Left ventricle myocardium superior (tissue), 1 donor: Measurements from ENCODE around the gene INAFM1. TPM values are rescaled to one million over a fixed set of nuclear protein-coding genes. Genes with fewer than 3 reads are reported as not detected.
"Not testable (repeated sequence)": the region's sequence is repeated elsewhere in the genome, so short reads cannot be mapped to it uniquely, and the experiment has no call there.

Experiments
- ATAC-seq: fragments of 200-7000 bp; cut with Tn5 transposase; one replicate; pipeline ENCODE4 v1.9.1; 2020; ENCODE audit warnings: mild to moderate bottlenecking, moderate library complexity
- DNase-seq: peaks from one replicate; pipeline ENCODE4 v3.0.0-alpha.2; 2020
- intact Hi-C: fragments of 100-400 bp; cut with micrococcal nuclease; formaldehyde crosslinking; loops from one replicate; pipeline ENCODE4 v1.11.0; 2022
- total RNA-seq: library from RNA; stranded (reverse); fragmentation: NEBNext Ultra II Directional; extraction: Animal tissue kit (Norgen Biotek cat#: 25700); gene quantifications from one replicate; pipeline ENCODE4 v1.2.1, GENCODE V29; 2021
- donor health status: DM: no; HTN: yes; CAD: no; lungs with severe emphysema.

The INAFM1 gene
- total RNA-seq, 1 donor from 2014 or later = 12.7 TPM

DNA sequence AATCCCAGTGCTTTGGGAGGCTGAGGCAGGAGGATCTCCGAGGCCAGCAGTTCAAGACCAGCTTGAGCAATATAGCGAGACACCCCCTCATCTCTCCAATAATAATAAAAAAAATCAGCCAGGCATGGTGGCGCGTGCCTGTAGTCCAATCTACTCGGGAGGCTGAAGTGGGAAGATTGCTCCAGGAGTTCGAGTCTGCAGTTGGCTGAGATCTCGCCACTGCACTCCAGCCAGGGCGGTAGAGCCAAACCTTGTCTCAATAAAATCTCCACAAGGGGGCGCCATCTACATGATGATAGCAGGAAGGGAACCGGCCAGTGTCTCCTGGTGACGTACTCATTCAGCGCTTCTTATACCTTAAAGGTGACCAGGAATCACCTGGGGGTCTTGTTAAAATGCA, 21.4 kb downstream of the INAFM1 start:
- DNase-seq (peak; percentile 52), ATAC-seq (peak; percentile 86)
- intact Hi-C loops = no loop called here

DNA sequence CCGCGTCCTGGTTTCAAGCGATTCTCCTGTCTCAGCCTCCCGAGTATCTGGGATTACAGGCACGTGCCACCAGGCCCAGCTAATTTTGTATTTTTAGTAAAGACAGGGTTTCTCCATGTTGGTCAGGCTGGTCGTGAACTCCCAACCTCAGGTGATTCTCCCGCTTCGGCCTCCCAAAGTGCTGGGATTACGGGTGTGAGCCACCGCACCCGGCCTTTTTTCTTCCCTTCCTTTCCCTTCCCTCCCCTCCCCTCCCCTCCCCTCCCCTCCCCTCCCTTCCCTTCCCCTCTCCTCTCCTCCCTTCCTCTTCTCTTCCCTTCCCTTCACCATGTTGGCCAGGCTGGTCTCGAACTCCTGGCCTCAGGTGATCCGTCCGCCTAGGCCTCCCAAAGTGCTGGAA, 26.2 kb downstream of the INAFM1 start:
- intact Hi-C loops, DNase-seq, ATAC-seq: not testable (repeated sequence)

DNA sequence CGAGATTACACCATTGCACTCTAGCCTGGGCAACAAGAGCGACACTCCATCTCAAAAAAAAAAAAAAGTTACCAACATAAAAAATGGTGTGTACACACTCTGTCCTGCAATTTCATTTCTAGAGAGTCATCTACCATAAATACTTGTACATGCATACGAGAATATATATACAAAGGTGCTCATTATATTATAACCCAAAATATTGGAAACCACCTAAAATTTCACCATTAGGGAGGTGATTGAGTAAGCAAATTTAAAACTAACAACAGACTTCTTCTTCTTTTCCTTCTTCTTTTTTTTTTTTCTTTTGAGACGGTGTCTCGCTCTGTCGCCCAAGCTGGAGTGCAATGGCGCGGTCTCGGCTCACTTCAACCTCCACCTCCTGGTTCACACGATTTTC, 27.6 kb downstream of the INAFM1 start:
- ATAC-seq (no peak), DNase-seq (no peak)
- intact Hi-C loops = no loop called here

DNA sequence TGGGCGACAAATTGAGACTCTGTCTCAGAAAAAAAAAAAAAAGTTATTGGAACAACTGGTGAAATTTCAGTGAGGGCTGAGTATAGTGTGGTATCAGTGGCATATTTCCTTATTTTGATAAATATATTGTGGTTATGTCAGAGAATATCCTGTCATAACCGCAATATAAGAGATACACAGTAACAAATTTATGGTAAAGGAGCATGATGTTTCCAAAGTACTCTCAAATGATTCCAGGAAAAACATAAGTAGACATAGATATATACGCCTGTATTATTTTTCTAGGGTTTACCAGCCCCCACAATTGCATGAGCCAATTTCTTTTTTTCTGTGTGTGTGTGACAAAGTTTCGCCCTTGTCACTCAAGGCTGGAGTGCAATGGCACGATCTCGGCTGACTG, 29.3 kb downstream of the INAFM1 start:
- ATAC-seq = no peak
- DNase-seq = no peak
- intact Hi-C loops = no loop called here

DNA sequence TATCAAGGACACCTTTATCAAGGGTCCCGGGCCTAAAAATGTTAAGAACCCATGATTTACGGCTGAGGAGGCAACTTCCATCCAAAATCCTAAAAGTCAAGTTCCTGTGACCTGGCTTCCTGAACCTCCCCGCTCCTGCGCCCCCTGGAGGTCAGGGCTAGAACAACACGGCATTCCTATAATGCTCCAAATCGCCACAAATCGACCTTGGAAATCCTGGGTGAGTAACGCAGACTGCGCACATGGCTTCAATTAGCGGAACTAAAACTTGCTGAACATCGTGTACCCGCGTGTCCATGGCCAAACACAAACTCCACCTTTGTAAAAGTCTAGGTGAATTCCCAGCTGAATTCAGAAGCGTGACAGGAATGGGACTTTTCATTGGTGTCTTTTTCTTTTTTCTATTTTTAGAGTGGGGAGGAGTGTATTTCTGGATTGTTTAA, 30.6 kb downstream of the INAFM1 start:
- DNase-seq (peak; percentile 75), ATAC-seq (peak; percentile 49)
- intact Hi-C loops = no loop called here

DNA sequence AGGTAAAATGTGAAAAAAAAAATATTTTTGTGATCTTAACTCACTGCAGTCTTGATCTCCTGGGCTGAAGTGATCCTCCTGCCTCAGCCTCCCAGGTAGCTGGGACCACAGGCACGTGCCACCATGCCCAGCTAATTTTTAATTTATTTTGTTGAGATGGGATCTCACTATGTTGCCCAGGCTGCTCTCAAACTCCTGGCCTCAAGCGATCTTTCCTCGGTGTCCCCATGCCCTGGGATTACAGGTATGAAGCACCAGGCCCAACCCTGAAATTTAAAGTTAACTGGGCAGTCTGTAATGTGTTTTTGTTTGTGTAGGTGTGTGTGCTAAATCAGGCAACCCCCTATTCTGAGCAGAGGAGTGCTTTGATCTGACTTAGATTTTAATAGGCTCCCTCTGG, 31.6 kb downstream of the INAFM1 start:
- no peak for ATAC-seq
- intact Hi-C loops = no loop called here
- DNase-seq = no peak

DNA sequence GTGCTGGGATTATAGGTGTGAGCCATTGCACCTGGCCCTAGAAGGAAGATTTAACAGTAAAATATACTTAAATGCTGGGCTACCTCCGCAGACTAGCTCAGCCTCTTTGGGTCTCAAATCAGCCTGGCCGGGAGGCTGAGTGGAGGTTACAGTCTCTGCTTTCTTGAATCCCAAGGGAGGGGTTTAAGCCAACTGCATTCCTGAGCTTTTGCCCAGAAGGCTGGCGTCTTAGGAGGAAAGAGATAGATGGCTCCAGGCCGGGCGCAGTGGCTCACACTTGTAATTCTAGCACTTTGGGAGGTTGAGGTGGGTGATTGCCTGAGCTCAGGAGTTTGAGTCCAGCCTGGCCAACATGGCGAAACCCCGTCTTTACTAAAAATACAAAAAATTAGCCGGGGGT, 34.4 kb downstream of the INAFM1 start:
- no peak for ATAC-seq
- intact Hi-C loops = no loop called here
- no peak for DNase-seq

DNA sequence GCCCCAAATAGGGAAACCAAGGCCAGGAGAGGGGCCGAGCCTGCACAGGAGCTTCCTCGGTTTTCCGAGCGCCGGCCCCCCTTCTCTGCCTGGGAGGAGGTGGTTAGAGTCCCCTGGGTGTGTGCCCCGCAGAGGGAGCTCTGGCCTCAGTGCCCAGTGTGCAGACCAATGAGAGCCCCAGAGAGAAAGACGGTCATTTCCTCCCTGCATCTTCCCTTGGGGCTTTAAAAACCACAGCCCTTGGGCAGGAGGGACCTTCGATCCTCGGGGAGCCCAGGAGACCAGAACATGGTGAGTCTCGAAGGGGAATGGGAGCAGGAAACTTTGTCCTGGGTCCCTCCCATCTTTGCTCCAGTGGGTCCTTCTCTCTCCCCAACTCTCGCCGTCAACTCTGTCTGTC, 34.9 kb downstream of the INAFM1 start, which contains the start of gene C5AR1:
Gene C5AR1, plus strand, starts transcription at position 254 of the 400 bp plus-strand sequence. Its CDS starts 35 bp downstream, at position 289.
- intact Hi-C loops = no loop called here
- DNase-seq (peak; percentile 59), ATAC-seq (peak; percentile 70)

DNA sequence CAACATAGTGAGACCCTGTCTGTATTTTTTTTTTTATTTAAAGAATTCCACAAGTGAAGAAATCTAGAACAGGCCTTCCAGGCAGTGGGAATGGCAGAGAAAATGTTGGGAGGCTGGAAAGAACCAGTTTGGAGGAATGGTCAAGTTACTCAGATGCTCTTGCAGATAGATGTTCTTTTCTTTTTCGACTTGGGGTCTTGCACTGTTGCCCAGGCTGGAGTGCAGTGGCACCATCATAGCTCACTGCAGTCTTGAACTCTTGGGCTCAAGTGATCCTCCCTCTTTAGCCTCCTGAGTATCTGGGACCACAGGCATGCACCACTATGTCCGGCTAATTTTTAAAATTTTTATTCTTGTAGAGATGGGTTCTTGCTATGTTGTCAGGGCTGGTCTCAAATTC, 35.6 kb downstream of the INAFM1 start:
- intact Hi-C loops = no loop called here

DNA sequence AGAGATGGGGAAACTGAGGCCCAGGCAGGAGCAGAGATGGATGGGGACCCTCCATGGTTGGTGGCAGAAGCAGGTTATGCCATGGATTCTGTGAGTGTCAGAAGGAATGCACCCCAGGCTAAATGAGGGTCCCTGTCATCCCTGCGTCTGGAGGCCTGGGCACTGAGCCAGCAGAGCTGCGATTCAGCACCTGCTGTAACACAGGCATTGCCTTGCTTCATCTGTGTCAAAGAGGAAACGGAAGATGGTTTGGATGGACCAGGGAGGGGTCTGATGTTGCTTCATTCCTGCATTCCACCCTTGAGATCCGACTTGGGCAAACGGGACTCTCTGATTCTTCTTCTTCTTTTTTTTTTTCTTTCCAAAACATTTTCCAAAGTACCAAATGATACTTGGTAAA, 36.1 kb downstream of the INAFM1 start:
- peak; percentile 49 for ATAC-seq
- intact Hi-C loops = no loop called here
- DNase-seq = peak; percentile 74

More for the DNA sequence above, 35.6 kb downstream of the INAFM1 start:
- ATAC-seq = no peak
- DNase-seq = no peak

DNA sequence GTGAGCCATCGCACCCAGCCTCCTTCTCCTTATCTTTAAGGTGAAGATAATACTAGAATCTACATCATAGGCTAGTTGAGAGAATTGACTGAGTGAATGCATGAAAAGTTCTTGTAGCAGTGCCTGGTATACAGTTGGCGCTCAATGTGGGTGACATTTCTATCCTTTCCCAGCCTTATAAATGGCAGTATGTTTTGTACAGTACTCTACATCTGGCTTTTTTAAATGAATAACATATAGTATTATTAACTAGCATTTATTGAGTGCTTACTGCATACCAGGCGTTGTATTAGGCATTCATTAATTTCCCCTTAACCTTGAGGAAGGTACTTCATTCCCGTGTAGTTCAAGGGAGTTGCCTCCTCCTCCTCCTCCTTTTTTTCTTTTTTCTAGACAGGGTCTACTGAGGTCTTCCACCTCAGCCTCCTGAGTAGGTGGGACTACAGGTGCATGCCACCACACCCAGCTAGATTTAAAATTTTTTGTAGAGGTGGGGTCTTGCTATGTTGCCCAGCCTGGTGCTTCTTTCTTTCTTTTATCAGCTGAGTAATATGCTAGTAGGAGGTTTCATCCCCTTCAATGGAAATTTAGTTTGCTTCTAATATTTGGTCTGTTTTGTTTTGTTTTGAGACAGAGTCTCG, 37.8 kb downstream of the INAFM1 start:
- ATAC-seq = no peak

DNA sequence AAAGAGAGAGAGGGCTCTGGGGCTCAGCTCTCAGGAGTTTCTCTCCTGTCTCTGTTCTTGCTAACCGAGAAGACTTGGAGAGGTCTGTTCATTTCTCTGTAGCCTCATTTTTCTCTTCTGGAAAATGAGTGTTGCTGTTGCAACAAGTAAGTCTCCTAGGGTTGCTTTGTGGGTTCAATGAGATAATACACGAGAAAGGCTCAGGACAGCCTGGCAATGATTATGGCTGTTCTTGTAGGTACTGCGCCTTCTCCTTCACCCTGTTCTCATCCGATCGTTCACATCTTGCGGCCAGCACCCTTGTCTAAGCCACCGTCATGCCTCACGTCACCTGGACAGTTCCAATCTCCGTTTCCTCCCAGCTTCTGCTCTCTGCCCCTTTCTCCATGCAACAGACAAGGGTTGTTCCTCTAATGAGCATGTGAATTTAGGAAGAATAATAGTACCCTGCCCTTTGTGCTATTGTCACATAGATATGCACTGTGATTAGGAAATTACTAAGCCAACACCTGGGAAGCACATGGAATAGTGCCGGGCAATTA, 39.1 kb downstream of the INAFM1 start:
- ATAC-seq = no peak
- intact Hi-C loops = no loop called here
- DNase-seq = no peak

More for the DNA sequence above, 37.8 kb downstream of the INAFM1 start:
- no peak for DNase-seq
- intact Hi-C loops = no loop called here

DNA sequence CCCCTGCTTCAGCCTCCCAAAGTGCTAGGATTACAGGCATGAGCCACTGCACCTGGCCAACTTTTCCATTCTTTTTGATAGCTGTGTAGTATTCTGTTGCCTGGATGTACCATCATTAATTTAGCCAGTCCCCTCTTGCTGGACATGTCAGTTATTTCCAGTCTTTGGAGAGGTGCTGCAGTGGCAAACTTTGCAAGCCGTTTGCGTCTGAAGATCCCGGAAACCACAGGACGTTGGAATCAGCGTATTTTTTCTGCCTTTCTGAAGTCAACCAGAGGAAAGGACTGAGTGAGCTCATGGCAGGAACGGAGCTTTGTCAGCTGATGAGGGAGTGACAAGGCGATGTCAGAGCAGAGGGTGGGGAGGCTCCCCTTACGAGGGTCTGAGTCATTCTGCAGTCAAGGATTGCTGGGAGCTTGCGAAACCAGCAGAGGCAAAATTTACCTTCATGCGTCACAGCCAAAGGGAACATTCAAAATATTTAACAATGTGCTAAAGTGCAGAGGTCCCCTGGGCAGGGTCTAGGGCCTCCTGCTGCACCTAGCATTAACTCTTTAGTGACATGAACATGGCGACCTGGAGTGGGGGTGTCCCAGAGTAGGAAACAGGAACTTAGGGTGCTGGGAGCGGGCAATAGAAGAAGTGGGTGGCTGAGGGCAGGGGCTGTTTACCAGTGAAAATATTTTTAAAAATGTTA, 40.6 kb downstream of the INAFM1 start:
- ATAC-seq (peak; percentile 90), DNase-seq (peak; percentile 56)
- intact Hi-C loops = no loop called here

DNA sequence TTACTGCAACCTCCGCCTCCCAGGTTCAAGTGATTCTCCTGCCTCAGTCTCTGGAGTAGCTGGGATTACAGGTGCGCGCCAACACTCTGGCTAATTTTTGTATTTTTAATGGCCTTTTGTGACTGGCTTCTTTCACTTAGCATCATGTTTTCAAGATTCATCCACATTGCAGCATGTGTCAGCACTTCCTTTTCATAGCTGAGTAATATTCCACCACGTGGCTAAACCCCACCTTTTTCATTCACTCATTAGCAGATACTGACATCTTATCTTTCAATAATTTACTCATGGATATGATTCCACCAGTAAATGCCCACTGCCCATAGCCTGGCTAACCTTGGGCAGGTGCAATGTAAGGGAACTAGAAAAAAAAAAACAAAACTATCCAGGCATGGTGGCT, 41.8 kb downstream of the INAFM1 start:
- intact Hi-C loops = no loop called here
- no peak for ATAC-seq

DNA sequence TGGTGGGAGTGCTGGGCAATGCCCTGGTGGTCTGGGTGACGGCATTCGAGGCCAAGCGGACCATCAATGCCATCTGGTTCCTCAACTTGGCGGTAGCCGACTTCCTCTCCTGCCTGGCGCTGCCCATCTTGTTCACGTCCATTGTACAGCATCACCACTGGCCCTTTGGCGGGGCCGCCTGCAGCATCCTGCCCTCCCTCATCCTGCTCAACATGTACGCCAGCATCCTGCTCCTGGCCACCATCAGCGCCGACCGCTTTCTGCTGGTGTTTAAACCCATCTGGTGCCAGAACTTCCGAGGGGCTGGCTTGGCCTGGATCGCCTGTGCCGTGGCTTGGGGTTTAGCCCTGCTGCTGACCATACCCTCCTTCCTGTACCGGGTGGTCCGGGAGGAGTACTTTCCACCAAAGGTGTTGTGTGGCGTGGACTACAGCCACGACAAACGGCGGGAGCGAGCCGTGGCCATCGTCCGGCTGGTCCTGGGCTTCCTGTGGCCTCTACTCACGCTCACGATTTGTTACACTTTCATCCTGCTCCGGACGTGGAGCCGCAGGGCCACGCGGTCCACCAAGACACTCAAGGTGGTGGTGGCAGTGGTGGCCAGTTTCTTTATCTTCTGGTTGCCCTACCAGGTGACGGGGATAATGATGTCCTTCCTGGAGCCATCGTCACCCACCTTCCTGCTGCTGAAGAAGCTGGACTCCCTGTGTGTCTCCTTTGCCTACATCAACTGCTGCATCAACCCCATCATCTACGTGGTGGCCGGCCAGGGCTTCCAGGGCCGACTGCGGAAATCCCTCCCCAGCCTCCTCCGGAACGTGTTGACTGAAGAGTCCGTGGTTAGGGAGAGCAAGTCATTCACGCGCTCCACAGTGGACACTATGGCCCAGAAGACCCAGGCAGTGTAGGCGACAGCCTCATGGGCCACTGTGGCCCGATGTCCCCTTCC, 45.5 kb downstream of the INAFM1 start:
- ATAC-seq (no peak), DNase-seq (no peak)
- intact Hi-C loops = no loop called here

More for the DNA sequence above, 41.8 kb downstream of the INAFM1 start:
- no peak for DNase-seq

DNA sequence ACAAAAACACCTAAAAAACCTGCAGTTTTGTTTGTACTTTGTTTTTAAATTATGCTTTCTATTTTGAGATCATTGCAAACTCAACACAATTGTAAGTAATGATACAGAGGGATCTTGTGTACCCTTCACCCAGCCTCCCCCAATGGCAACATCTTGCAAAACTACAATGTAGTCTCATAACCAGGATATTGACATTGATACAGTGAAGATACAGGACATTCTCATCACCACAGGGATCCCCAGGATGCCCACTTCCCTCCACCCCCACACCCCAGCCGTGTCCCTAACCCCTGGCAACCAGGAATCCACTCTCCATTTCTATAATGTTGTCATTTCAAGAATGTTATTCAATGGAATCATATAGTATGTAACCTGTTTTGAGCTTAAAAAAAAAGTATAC, 46.9 kb downstream of the INAFM1 start:
- no peak for DNase-seq
- intact Hi-C loops = no loop called here
- ATAC-seq = no peak

DNA sequence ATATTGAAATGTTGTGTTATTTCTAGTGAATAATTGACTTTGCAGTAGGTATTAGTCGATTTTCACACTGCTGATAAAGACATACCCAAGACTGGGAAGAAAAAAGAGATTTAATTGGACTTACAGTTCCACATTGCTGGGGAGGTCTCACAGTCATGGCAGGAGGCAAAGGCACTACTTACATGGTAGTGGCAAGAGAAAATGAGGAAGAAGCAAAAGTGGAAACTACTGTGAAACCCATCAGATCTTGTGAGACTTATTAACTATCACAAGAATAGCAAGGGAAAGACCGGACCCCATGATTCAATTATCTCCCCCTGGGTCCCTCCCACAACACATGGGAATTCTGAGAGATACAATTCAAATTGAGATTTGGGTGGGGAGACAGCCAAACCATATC, 47.4 kb downstream of the INAFM1 start:
- ATAC-seq = no peak
- intact Hi-C loops = no loop called here
- DNase-seq = no peak

DNA sequence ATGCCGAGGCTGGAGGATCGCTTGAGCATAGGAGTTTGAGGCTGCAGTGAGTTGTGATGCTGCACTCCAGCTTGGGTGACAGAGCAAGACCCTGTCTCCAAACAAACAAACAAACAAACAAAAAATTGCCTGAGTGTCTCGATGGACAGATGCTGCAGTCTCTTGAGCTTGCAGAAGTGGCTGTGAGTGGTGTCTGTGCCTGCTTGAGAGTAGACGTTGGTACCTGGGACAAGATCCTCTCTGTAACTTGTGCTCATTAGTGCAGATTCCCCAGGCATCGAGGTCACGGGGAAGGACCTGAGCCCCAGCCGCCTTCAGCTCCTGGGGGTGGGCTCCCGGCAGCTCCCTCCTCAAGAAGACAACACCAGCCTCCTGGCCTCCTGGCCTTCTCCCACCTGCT, 48.7 kb downstream of the INAFM1 start:
- intact Hi-C loops = no loop called here
- DNase-seq (no peak), ATAC-seq (no peak)

DNA sequence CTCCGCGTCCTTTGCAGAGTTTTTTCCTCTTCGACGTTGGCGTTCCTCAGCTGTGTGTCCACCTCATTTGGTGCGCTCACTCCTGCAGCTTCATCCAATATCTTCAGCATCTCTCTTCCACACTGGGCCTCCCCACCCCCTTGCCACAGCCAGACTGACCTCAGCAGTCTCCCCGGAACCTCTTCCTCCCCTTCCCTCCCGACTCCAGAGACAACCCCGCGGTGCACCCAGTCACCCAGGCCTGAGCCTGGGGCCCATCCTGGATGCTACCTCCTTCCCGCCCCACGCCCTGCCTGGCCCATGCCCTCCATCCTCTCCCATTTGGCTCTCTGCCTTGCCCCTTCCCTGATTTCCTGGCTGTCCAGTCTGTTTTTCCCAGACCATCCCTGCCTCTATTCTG, 49.2 kb downstream of the INAFM1 start:
- intact Hi-C loops = no loop called here
- DNase-seq (no peak), ATAC-seq (peak; percentile 68)

DNA sequence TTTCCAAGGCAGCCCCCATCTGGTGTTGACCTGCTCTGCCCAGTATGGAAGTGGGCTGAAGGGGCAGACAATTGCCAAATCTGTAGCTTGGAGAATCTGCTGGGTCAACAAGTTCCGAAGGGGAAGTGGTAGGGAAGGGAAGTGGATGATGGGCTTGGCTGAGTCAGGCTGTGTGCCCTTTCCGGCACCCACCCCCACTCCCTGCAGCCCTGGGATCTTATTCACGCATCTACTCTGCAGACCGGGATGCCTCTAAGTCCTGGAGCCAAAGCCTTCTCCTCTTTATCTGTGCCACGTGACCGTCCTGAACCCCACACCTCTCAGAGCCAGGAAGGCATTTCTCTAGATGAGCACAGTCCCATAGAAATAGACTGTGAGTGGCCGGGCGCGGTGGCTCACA, 49.8 kb downstream of the INAFM1 start:
- no peak for DNase-seq
- ATAC-seq = peak; percentile 89
- intact Hi-C loops = no loop called here
